B cell (primary cell): Measurements from ENCODE around the gene SLC39A8. TPM values are rescaled to one million over a fixed set of nuclear protein-coding genes. Genes with fewer than 3 reads are reported as not detected.

ENCODE experiments used
- ATAC-seq: fragments of 200-7000 bp; cut with Tn5 transposase; one replicate; pipeline ENCODE4 v1.10.0; 2021; ENCODE audit warnings: low read depth, mild to moderate bottlenecking, moderate number of reproducible peaks, moderate library complexity
- CTCF ChIA-PET: fragments of 350-600 bp; sonication (Branson Sonifier 250); formaldehyde crosslinking; loops from one replicate; lab custom pipeline; 2021; ENCODE audit warnings: antibody characterized with exemption, inconsistent platforms; lab: Charles Lee
- POLR2A ChIA-PET: fragments of 350-600 bp; sonication (Branson Sonifier 250); formaldehyde crosslinking; loops from one replicate; lab custom pipeline; 2021; ENCODE audit warnings: antibody characterized with exemption; lab: Charles Lee
- DNase-seq: peaks from one replicate; pipeline ENCODE4 v3.0.0; 2013
- H2AFZ ChIP-seq: 2 replicates; pipeline ENCODE4 v1.6.1; 2012; ENCODE audit warnings: mild to moderate bottlenecking, low read depth, low read length; ENCODE audit not compliant: insufficient read depth, poor library complexity, severe bottlenecking
- H3K27ac ChIP-seq, 2 donors: 1 replicate in 1 of 2; 2 replicates in 1 of 2; pipeline ENCODE4 v1.5.1; 2012 to 2013; ENCODE audit warnings: low read length in 2 of 2, mild to moderate bottlenecking in 2 of 2, moderate library complexity in 1 of 2
- H3K27me3 ChIP-seq, 4 experiments: fragments of 200-600 bp in 1 of 4; sonication (generic) in 1 of 4; replicated peaks in 1 of 4; 1 replicate in 2 of 4; 2 replicates in 2 of 4; pipeline versions ENCODE4 v1.6.1 to v1.7.0; 2013 to 2016; ENCODE audit warnings: low read length in 3 of 4, mild to moderate bottlenecking in 2 of 4, mixed read lengths in 1 of 4, moderate library complexity in 1 of 4; ENCODE audit not compliant: insufficient read depth in 4 of 4, control insufficient read depth in 3 of 4; ENCODE audit errors: control extremely low read depth in 1 of 4
- H3K36me3 ChIP-seq, 2 experiments: replicated peaks in 1 of 2; 1 replicate in 1 of 2; 2 replicates in 1 of 2; pipeline versions ENCODE4 v1.6.1 to v1.7.1; 2013; ENCODE audit warnings: low read length in 1 of 2; ENCODE audit not compliant: insufficient read depth in 2 of 2, control insufficient read depth in 1 of 2; ENCODE audit errors: control extremely low read depth in 1 of 2, extremely low read depth in 1 of 2
- H3K4me1 ChIP-seq, 2 donors: fragments of 200-600 bp in 1 of 2; sonication (generic) in 1 of 2; 1 replicate in 1 of 2; 2 replicates in 1 of 2; pipeline versions ENCODE4 v1.5.1 to v1.6.1; 2013 to 2017; ENCODE audit warnings: low read length in 2 of 2; ENCODE audit not compliant: control insufficient read depth in 2 of 2, insufficient read depth in 2 of 2
- H3K4me2 ChIP-seq: replicated peaks from 2 replicates; pipeline ENCODE3; 2012; ENCODE audit warnings: mild to moderate bottlenecking, low read depth, low read length; ENCODE audit not compliant: poor library complexity, severe bottlenecking
- H3K4me3 ChIP-seq, 5 experiments: fragments of 200-600 bp in 1 of 5; sonication (generic) in 1 of 5; 1 replicate in 3 of 5; 2 replicates in 2 of 5; pipeline versions ENCODE4 v1.5.1 to v1.7.0; 2011 to 2016; ENCODE audit warnings: low read length in 4 of 5, mild to moderate bottlenecking in 4 of 5, low read depth in 2 of 5, control low read depth in 1 of 5, moderate library complexity in 1 of 5; ENCODE audit not compliant: insufficient read depth in 1 of 5; ENCODE audit errors: control extremely low read depth in 1 of 5, extremely low read depth in 1 of 5
- H3K79me2 ChIP-seq: fragments of 200-600 bp; sonication (generic); one replicate; pipeline ENCODE4 v1.6.0; 2016; ENCODE audit warnings: low read length; ENCODE audit not compliant: control insufficient read depth, insufficient read depth
- H3K9ac ChIP-seq: fragments of 200-600 bp; sonication (generic); 2 replicates; pipeline ENCODE4 v1.6.1; 2017; ENCODE audit warnings: mild to moderate bottlenecking, low read length, moderate library complexity
- H3K9me3 ChIP-seq, 3 donors: one replicate each; pipeline versions ENCODE4 v1.6.1 to v1.7.1; 2013; ENCODE audit warnings: low read length in 2 of 3; ENCODE audit not compliant: control insufficient read depth in 2 of 3, insufficient read depth in 1 of 3; ENCODE audit errors: control extremely low read depth in 1 of 3
- H4K20me1 ChIP-seq: 2 replicates; pipeline ENCODE4 v1.6.0; 2012; ENCODE audit warnings: mild to moderate bottlenecking, low read length; ENCODE audit not compliant: insufficient read depth, control insufficient read depth, poor library complexity, severe bottlenecking
- H3K27ac Mint-ChIP-seq: one replicate; pipeline ENCODE4 v1.8.0; 2021; ENCODE audit warnings: mixed read lengths
- H3K27me3 Mint-ChIP-seq: one replicate; pipeline ENCODE4 v1.8.0; 2021; ENCODE audit warnings: mixed read lengths
- H3K4me1 Mint-ChIP-seq: one replicate; pipeline ENCODE4 v1.8.0; 2021; ENCODE audit warnings: mixed read lengths
- H3K4me3 Mint-ChIP-seq: one replicate; pipeline ENCODE4 v1.8.0; 2021; ENCODE audit warnings: mixed read lengths
- H3K9me3 Mint-ChIP-seq: one replicate; pipeline ENCODE4 v1.8.0; 2022; ENCODE audit warnings: mixed read lengths; ENCODE audit not compliant: insufficient read depth
- EZH2 ChIP-seq: IDR thresholded peaks from 2 replicates; pipeline ENCODE4 v1.6.1; 2012; ENCODE audit warnings: borderline replicate concordance, low read depth, mild to moderate bottlenecking, moderate library complexity, low read length; ENCODE audit not compliant: insufficient read depth, poor library complexity, severe bottlenecking
- WGBS: methylation state at CpG from one replicate; pipeline ENCODE4 v1.1.5; 2013; ENCODE audit warnings: missing lambda C conversion rate; ENCODE audit not compliant: insufficient coverage; 5-methylcytosine and 5-hydroxymethylcytosine counted together
- intact Hi-C: fragments of 100-400 bp; cut with micrococcal nuclease; formaldehyde crosslinking; loops from one replicate; pipeline ENCODE4 v1.10.0; 2022
- polyA plus RNA-seq: library from polyadenylated mRNA; depleted of rRNA; stranded (reverse); fragments of >200 nt; gene quantifications from 2 replicates; pipeline ENCODE4 v1.2.3, GENCODE V29; 2012
- total RNA-seq, 2 donors: library from RNA; stranded (reverse); fragments of 120-200 nt in 1 of 2; gene quantifications; 1 replicate in 1 of 2; 2 replicates in 1 of 2; pipeline versions ENCODE4 v1.2.3 to v1.2.4, GENCODE V29; 2013 to 2022
- TF ChIP-seq, protein P1 (sequence below): fragments of 200-600 bp; IDR thresholded peaks from one replicate; pipeline ENCODE4 v1.8.0; 2022; ENCODE audit warnings: antibody characterized with exemption, mild to moderate bottlenecking

SLC39A8 gene
- total and polyA plus RNA-seq, 2 donors (not counting 1 experiment from before 2014, with no cell fraction given) = 2.4 to 8.4 TPM

GRCh38 chr4:102247041-102247440, 98.2 kb downstream of the SLC39A8 start:
- no peaks in the 10 kb centered on the region for H4K20me1 ChIP-seq
- H3K4me2 ChIP-seq = no peak overlapping the region
- POLR2A ChIA-PET = no interaction called here
- H3K9ac ChIP-seq = no peak overlapping the region
- intact Hi-C loops = no loop called here
- Mint-ChIP-seq H3K4me1 (no peaks in the 10 kb centered on the region), H3K9me3 (no peaks in the 10 kb centered on the region), H3K27me3 (no peaks in the 10 kb centered on the region), H3K27ac (no peak overlapping the region), H3K4me3 (no peak overlapping the region)
- TF ChIP-seq, protein P1, sequence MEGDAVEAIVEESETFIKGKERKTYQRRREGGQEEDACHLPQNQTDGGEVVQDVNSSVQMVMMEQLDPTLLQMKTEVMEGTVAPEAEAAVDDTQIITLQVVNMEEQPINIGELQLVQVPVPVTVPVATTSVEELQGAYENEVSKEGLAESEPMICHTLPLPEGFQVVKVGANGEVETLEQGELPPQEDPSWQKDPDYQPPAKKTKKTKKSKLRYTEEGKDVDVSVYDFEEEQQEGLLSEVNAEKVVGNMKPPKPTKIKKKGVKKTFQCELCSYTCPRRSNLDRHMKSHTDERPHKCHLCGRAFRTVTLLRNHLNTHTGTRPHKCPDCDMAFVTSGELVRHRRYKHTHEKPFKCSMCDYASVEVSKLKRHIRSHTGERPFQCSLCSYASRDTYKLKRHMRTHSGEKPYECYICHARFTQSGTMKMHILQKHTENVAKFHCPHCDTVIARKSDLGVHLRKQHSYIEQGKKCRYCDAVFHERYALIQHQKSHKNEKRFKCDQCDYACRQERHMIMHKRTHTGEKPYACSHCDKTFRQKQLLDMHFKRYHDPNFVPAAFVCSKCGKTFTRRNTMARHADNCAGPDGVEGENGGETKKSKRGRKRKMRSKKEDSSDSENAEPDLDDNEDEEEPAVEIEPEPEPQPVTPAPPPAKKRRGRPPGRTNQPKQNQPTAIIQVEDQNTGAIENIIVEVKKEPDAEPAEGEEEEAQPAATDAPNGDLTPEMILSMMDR = no peak
- no peak for TF ChIP-seq EZH2
- no peaks in the 10 kb centered on the region for H3K79me2 ChIP-seq
- CTCF ChIA-PET = interaction anchor here (0.8 to 1.2 kb wide), 2 partner anchors 11 to 18 kb away, joined by 3 read pairs; no protein-coding TSS in a partner anchor
- H2AFZ ChIP-seq = no peak overlapping the region
- ATAC-seq (no peak), DNase-seq (no peak)
- no peaks in the 10 kb centered on the region for H3K27me3 ChIP-seq
- no peak overlapping the region for H3K4me3 ChIP-seq
- H3K4me1 ChIP-seq = no peaks in the 10 kb centered on the region
- H3K36me3 ChIP-seq = no peaks in the 10 kb centered on the region
- no peak overlapping the region for H3K27ac ChIP-seq
- peaks cover 0 to 23% (median 0%) of the 10 kb centered on the region in 3 donors for H3K9me3 ChIP-seq
- WGBS = no CpG with 5 or more reads among the region's 1 CpG

GRCh38 chr4:102246416-102246815, 98.9 kb downstream of the SLC39A8 start:
- Mint-ChIP-seq H3K4me3 (no peak overlapping the region), H3K4me1 (no peaks in the 10 kb centered on the region), H3K27ac (no peak overlapping the region), H3K9me3 (no peaks in the 10 kb centered on the region), H3K27me3 (no peaks in the 10 kb centered on the region)
- Histone ChIP-seq H3K36me3 (no peaks in the 10 kb centered on the region), H3K27me3 (no peaks in the 10 kb centered on the region), H2AFZ (no peak overlapping the region), H3K9me3 (peaks cover 0 to 23% (median 0%) of the 10 kb centered on the region in 3 donors), H3K4me3 (no peak overlapping the region), H3K4me2 (no peak overlapping the region), H4K20me1 (no peaks in the 10 kb centered on the region), H3K27ac (no peak overlapping the region), H3K9ac (no peak overlapping the region), H3K79me2 (no peaks in the 10 kb centered on the region), H3K4me1 (no peaks in the 10 kb centered on the region)
- intact Hi-C loops = no loop called here
- TF ChIP-seq, protein P1 = no peak
- no peak for DNase-seq
- ChIA-PET POLR2A (no interaction called here), CTCF (interaction anchor here (0.8 to 1.2 kb wide), 2 partner anchors 11 to 19 kb away, joined by 3 read pairs; no protein-coding TSS in a partner anchor)
- WGBS = 100% methylated on average over 2 of the region's 4 CpGs
- ATAC-seq = no peak
